ENCODE measurements around the gene NPAS2.

NPAS2 gene

GRCh38 chr2:100785626-100786296 is 34.2 kb upstream of the NPAS2 start:
- TF ChIP-seq CTCF (conservative IDR thresholded peaks at IDR 0.05; ENCODE audit: control insufficient read depth, insufficient read depth, low read depth, low read length) = no peak
- no peak overlapping the region for H3K4me3 ChIP-seq (ENCODE audit: control insufficient read depth, low read depth, low read length)
- no peak for DNase-seq (ENCODE audit: low read depth)

GRCh38 chr2:100786297-100786658 is 33.7 kb upstream of the NPAS2 start:
- TF ChIP-seq CTCF (conservative IDR thresholded peaks at IDR 0.05; ENCODE audit: control insufficient read depth, insufficient read depth, low read depth, low read length) = no peak
- H3K4me3 ChIP-seq (ENCODE audit: control insufficient read depth, low read depth, low read length) = no peak overlapping the region
- peak; percentile 75 for DNase-seq (ENCODE audit: low read depth)

GRCh38 chr2:100786985-100787384 is 33.0 kb upstream of the NPAS2 start:
- no peak for TF ChIP-seq CTCF (conservative IDR thresholded peaks at IDR 0.05; ENCODE audit: control insufficient read depth, insufficient read depth, low read depth, low read length)
- no peak for DNase-seq (ENCODE audit: low read depth)
- H3K4me3 ChIP-seq (ENCODE audit: control insufficient read depth, low read depth, low read length) = no peak overlapping the region

GRCh38 chr2:100789361-100789760 is 30.6 kb upstream of the NPAS2 start:
- H3K4me3 ChIP-seq (ENCODE audit: control insufficient read depth, low read depth, low read length) = no peak overlapping the region
- TF ChIP-seq CTCF (conservative IDR thresholded peaks at IDR 0.05; ENCODE audit: control insufficient read depth, insufficient read depth, low read depth, low read length) = no peak
- DNase-seq (ENCODE audit: low read depth) = no peak

- no peak for TF ChIP-seq CTCF (conservative IDR thresholded peaks at IDR 0.05; ENCODE audit: control insufficient read depth, insufficient read depth, low read depth, low read length)
- H3K4me3 ChIP-seq (ENCODE audit: control insufficient read depth, low read depth, low read length) = no peak overlapping the region
- no peak for DNase-seq (ENCODE audit: low read depth)
Observed at GRCh38 chr2:100791294-100791935, 28.5 kb upstream of the NPAS2 start.

- no peak for DNase-seq (ENCODE audit: low read depth)
- H3K4me3 ChIP-seq (ENCODE audit: control insufficient read depth, low read depth, low read length) = no peak overlapping the region
- no peak for TF ChIP-seq CTCF (conservative IDR thresholded peaks at IDR 0.05; ENCODE audit: control insufficient read depth, insufficient read depth, low read depth, low read length)
Observed at GRCh38 chr2:100791936-100792308, 28.0 kb upstream of the NPAS2 start.
